ENCODE measurements around the gene CCNG2.
A peak's percentile ranks its signal among the peaks of the same experiment; 100 is the strongest.

The CCNG2 gene

DNA sequence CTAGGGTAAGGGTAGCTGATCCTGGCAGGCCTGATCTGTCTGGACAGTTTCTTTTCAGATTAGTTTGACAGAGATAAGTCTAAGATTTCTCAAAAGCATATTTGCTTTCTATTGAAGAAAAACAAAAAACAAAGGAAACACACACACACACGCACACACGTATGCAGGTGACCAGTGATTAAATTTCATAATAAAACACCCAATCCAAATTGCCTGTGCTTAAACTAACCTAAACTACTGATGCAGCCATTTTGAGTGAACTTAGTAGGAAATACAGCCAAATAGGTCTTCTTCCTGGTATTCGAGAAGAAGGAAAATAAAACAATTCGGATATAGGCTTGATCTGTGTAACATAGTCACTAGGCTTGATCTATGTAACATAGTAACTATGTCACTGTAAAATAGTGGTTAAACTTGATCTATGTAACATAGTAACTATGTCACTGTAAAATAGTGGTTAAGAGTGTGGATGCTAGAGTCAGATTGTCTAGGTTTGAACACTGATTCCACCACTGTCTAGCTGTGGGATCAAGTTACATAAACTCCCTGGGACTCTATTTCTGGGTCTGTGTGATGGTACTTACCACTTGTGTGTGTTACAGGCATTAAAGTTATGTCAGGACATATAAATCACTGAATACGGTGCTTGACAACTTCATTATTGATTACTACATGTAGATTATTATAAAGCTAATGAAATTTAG is 9.8 kb upstream of the CCNG2 start:
- no peak for DNase-seq

DNA sequence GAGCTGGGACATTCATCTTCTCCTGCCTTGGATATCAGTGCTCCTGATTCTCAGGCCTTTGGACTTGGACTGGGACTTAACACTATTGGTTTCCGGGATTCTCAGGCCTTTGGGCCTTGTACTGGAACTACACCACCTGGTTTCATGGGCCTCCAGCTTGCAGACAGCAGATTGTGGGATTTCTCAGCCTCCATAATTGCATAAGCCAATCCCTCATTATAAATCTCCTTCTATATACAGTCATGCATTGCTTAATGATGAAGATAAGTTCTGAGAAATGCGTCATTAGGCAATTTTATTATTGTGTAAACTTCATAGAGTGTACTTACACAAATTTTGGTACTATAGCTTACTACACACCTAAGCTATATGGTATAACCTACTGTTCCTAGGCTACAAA is 8.9 kb upstream of the CCNG2 start:
- DNase-seq = peak; percentile 42 to 52

DNA sequence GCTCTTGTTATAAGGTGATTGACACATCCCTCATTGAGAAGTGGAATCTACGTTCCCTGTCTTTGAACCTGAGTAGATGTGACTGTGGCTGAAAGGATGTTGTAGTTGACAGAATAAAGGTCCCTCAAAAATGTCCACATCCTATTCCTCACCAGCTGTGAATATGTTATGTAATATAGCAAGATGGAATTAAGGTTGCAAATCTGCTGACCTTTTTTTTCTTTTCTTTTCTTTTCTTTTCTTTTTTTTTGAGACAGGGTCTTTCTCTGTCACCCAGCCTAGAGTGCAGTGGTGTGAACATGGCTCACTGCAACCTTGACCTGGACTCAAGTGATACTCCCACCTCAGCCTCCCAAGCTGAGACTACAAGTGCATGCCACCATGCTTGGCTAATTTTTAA is 7.2 kb upstream of the CCNG2 start:
- DNase-seq = no peak

DNA sequence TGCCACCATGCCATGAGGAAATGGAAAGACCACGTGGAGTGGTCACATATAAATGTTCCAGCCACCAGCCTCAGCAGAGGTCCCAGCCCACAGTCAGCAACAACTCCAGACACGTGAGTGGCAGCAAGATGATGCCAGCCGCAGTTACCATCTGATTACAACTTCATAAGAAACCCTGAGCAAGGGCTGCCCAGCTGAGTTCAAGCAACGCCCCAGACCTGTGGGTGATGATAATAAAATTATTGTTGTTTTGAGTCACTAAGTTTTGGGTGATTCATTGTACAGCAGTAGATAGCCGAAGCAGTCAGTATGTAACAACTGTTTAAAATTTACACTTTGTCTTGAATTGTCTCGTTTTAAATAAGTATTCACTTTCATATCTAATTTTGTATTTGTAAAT is 5.8 kb upstream of the CCNG2 start:
- DNase-seq = no peak

DNA sequence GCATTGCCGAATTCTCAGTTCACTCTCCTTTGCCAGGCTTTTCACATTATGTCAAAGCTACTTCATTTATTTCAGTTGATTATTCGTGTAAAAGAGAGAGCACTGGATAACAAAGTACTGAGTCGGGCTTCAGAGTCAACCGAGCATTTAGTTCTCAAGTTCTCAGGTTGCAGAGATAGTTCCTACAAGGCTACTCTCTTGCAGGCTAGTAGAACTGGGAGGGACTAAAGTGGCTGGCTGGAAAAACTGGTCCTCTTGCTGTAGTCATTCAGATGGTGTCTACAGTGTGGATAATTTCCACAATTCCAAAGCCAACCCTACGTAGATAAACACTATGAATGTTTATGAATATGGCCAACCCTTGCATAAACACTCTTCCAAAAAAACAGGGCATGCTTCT is 4.6 kb upstream of the CCNG2 start:
- no peak for DNase-seq

DNA sequence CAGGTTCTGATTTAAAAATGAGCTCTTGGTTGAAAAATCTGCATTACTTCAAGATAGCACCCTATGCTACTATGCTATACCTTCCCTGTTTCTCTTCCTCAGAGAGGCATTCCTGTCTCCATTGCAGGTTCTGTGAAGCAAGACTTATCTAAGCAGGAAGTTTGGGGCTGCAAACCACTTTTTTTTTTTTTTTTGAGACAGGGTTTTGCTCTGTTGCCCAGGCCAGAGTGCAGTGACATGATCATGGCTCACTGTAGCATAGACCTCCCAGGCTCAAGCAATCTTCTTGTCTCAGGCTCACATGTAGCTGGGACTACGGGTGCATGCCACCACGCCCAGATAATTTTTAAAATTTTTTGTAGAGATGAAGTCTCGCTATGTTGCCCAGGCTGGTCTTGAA is 4.0 kb upstream of the CCNG2 start:
- no peak for DNase-seq

DNA sequence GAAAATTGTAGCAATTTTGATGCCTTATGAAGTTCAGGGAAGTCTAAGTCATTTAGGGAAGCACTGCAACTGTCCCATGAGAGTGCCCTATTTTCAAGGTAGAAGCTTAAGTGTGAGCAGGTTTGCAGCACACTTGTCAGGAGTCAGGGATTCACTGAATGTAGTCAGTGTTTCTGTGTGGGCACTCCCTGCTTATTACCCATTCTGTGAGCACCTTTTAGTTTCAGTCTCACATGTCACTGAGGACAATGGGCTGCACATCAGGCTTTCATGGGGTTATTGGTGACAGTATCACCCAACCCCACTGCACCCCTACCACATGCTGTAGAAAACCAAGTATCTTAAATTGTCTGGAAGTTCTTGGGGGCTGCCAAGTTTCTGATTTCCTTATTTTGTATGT is 2.9 kb upstream of the CCNG2 start:
- DNase-seq = no peak

DNA sequence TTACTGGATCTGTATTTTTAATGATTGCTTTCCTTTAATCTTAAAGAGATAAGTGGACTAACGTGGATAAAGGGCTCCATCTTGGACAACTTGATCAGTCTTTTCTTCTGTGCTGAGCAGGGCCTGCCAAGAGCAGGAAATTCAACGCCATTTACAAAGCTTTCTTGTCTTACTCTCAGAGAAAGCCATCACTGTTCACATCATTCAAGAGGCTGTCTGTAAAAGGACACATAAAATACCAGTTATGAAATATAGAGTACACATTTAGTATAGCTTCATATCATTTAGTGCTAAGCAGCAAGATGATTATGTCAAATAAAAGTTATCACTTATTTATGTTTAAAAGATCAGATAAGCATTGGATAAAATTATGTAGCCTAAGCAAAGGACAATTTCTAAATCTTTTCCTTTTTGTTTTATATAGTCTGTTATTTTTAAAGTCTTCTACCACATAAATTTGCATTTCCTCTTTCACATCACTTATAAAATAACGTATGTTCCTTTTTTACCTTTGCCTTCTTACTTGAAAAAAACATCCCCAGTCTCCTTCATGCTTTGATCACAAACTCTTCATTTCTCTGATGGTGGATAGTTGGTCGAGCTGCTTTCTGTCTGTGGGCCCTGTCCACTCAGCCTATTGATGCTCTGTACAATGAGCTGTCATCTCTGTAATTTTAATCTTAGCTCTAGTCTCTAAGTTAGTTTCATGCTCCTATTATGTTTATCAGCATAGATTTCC is 2.1 kb upstream of the CCNG2 start:
- no peak for DNase-seq

DNA sequence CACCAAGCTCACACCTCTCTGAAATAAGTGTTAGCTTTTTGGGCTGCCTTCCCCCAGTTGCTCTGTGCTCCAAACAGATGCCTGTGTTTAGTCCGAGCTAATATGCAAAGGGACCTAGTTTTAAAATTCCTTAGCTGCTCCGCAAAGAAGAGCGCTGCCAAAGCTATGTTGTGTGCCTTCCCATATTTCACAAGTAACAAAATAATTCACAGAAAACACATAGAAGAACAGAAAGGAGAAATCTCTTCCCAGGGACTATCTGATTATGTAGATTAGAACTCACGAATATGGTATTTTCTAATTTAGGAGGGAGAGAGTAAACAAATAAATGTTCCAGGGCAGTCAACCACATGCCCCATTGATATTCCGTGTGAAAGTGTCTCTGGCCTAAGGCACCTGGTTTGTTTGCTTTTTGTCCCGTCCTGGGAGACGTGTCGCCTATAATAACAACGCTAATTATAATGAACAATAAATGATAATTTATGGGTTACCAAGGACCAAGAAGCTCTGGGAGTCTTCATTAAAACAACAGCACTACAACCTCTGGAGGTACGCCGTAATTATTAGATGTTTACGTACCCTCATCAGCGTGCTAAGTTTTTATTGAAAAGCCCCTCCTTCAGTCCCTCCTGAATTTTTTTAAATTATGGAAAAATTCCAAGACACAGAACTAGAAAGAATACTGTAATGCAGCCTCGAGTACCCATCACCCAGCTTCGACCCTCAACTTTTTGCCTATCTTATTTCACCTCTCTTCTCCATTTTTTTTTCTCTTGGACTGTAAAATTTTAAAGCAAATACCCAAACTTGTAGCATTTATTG is 1.2 kb upstream of the CCNG2 start:
- no peak for DNase-seq

DNA sequence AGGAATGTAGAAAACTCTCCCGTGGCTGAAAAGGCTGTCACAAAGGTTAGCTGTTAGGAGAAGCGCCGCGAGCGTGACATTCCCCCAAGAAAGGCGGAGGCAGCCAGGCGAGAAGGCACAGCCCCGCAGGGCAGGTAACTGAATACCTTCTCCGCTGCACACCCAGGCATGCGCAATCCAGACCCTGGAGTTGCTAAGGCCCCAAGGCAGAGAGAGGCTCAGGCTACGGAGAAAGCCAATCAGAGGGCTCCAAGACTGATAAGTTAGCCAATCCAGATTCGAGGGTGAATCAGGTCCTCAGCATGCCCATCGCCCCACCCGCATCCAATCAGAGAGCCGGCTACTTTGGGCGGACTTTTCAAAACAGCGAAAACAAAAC is 485 bp upstream of the CCNG2 start:
- DNase-seq = peak; percentile 97 to 99

DNA sequence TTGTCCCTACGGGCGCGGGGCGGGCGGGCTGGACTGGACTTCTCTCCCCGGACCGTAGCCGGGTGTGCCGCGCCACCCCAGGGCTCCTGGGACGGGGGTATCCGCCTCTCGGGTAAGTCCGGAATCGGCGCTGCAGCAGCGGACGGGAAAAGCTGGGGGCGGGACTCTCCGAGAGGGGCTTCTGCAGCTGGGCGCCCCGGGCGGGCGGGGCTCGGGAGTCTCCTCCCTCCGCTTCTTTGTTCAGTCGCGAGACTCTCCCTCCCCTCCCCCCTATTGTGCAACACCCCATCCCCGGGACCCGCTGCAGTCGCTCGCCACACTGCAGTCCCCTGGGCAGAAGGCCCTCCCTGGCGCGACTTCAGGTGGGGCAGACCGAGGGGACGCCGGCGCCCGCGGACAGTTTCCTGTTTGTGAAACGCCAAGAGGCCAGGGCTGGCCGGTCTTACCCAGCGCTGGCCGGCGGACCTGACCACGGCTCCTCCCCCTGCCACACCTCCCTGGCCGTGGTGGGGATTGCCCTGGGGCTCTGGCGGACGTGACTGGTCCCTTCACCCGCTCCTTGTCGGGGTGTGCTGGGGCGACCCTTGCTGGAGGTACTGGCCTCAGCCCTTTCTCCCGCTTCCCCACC is 966 bp downstream of the CCNG2 start:
- DNase-seq = peak; percentile 85 to 89

DNA sequence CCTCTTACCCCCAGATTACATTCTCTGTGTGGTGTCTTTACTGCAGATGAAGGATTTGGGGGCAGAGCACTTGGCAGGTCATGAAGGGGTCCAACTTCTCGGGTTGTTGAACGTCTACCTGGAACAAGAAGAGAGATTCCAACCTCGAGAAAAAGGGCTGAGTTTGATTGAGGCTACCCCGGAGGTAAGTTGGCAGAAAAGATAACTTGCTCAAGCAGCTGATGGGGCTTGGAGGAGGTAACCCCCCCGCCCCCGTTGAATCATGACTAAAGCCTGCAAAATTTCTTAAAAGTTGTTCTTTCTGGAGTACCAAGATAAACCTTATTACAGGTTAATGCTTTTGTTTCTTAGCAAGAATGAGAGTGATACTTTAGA is 1.5 kb downstream of the CCNG2 start:
- DNase-seq = no peak

DNA sequence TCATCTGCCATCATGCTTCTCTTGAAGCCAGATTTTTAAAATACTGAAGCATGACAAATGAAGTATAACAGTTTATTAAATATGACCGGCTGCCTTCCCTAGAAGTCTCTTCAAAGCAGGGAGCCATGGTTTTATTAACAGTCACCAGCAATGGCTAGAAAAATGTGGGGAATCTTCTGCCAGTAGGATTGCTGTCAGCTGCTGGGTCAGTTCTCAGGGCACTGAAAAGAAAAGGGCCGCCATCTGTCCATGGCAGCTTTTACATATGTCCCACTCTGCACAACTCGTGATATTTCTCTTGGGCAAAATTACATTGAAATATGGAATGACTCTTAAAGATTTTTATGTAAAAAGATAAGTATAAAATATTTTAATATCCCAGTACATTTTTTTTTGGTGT is 2.8 kb downstream of the CCNG2 start:
- no peak for DNase-seq

DNA sequence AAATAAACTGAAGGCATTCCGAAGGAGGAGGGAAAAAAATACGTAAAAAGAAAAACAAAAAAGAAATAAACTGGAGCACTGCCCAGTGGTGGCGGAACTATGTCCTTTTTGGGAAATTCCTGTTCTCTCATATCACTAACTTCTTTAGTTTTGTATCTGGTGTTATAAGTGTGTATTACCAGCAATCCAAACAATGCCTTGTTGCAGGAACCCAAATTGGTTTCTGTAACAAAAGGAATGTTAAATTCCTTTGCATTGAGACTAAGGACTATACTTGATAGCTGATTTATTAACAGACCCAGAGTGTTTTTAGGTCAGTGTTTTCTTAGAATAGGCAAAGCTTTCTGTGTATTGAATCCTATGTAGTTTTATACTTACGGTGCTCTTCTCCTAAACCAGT is 6.6 kb downstream of the CCNG2 start:
- DNase-seq = no peak

DNA sequence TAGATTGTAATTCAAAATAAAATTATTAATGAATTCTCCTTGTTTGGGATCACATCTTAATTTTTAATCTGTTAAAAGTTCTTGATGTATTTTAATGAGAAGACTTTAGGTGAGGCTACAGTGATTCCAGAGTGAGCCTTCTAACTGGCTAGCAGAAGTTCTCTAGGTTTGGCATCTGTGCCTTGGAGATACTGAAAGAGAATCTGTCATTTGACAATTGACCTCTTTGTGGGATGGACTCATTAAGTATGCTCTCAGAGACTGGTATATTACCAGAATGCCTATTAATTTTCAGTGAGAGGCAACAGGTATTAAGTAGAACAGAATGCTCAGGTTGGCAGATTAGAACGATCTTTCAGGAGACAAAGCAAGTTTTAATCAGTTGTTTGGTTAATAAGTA is 10.2 kb downstream of the CCNG2 start:
- no peak for DNase-seq

DNA sequence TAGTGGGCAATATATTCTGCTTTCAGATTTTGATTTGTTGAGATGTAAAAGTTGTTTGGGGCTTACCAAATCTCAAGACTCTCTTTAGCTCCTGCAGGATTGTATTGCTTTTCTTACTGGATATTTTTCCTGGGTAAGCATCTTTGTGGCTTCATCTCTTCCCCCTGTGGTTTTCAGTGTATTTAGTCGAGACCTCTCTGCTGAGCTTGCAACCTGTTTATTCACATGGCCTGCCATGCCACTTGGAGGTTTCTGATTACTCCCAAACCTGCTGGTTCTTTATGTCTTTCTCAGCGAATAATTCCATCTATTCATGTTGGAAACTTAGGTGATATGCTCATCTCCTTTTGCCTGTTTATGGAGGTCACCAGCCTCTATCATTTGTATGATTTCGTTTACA is 10.9 kb downstream of the CCNG2 start:
- no peak for DNase-seq

DNA sequence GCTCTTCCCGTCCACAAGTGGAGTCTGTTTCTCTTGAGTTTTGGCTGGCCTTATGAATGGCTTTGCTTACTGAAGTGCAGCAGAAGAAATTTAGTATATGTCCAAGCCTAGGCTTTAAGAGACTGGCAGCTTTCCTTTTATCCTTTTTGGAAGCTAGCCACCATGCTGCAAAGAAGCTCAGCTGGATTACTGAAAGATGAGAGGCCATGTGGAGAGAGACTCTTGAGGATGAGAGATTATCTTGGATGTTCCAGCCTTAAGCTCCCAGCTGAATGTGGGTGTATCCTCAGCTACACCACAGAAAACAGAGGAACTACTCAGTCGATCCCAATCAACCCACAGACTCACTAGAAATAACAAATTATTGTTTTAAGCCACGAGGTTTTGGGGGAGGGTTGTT is 12.5 kb downstream of the CCNG2 start:
- no peak for DNase-seq

DNA sequence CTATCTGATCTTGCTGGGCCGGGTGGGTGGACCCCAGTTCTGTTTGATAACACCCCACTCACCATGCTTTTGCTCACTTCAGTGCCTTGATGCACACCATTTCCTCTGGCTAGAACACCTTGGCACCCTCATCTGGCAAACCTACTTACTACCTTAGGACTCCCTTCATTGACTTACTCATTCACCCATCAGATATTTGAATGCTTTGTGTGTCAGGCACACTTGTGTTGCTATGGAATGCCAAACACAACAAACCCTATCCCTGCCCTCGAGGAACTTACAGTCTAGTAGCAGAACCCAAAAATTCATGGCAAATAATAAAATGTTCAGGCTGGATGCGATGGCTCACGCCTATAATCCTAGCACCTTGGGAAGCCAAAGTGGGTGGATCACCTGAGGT is 13.9 kb downstream of the CCNG2 start:
- no peak for DNase-seq

DNA sequence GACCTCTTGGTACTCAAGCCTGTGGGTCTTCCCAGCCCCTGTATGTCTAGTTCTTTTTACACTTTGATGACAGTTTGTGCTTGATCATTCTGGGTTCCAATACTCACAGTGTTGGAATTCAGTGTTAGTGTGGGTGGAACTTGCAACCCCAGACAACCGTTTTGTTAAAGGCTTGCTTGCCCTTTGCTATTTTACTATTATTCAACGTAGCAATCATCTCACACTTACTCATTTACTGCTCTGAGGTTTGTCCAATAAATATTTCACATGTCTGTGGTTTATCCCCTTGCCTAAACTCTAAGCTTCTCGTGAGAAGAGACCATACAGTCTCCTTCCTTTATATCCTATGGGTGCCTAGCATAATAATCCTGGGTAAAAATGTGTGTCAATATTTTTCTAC is 15.3 kb downstream of the CCNG2 start:
- no peak for DNase-seq

DNA sequence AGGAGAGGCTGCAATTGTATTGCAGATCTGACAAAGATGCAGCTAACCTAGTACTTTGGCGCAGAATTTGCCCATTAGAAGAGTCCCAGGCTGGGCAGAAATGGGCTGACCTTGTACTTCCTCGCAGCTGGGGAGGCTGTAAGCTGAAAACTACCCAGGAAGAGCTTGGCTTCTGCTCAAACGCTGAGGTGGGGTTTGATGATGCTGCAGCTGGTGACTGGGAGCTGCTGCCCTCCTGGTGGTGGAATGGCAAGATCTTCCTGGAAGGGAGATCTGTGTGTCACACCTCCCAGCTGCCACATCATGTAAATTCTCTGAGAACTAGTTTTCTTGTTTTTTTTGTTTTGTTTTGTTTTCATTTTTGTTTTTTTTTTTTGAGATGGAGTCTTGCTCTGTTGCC is 17.4 kb downstream of the CCNG2 start:
- no peak for DNase-seq

DNA sequence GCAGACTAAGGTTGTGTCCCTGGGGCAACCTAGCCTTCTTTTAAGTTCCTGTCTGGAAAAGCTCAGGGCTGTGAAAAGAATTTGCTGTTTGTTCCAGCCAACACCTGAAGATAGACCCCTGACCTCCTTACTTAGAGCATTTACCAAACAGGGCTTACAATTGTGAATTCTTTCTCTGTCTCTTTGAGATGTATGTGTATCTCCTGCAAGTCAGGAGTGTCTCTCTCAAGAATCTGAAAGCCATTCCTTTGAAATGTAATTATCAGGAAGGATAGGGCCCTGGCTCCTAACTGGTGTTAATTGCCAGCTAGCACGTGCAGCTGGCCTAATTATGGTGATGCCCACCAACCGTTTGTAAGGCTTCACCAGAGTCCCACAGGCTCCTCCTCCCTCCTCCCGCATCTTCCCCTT is 18.2 kb downstream of the CCNG2 start:
- no peak for DNase-seq

DNA sequence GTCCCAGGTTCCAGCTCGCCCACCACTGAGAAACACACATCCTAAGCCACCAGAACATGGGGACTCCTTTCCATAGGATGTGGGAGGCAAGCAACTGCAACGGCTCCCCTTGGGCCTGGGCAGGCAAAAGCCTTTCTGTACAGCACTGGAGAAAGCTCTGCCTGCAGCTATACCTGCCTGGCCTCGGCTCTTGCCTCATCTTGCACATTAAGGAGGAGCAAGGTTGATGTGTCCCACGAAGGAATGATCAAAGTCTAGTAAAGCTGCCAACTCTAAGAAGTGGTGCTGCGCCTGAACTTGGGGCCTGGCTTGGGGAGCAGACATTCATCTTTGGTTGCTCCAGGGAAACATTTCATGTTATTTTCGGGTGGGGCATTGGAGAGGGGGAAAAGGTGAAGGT is 19.6 kb downstream of the CCNG2 start:
- no peak for DNase-seq

DNA sequence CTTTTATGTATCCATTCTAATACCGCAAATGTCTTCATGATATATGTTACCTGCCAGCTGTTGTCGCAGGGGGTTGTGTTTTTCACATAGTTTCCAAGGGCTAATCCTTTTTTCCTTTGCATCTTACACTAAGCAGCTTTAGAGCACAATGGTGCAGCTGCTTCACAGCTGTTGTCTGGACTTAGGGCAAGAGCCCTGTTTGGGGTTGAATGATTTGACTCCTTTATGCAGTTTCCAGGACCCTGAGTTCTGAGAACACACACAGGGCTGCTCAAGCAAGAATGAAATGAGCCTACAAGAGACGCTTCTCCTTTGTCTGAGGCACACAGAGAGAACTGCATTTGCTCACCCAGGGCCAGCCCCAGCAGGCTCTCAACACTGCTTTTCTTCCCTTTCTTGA is 20.2 kb downstream of the CCNG2 start:
- DNase-seq = no peak

DNA sequence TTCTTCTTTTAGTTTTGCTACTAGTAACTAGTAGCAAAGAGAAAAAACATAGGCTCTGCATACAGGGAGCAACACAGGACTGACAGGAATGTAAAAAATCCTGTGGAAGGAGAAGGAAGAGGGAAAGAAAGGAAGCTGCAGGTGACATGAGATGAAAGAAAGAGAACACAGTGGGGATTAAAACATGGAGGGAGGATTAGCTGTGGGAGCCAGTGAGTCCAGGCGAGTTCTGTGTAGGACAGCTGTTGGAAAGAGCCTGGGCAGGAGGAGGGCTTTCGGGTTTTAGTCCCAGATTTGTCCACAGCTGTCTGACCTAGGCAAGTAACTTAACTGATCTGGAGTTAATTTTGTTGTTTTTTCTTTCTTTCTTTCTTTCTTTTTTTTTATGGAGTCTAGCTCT is 21.6 kb downstream of the CCNG2 start:
- no peak for DNase-seq
